K562 (cell line): ENCODE results near the gene CDC42EP1. TPM values are rescaled to one million over a fixed set of nuclear protein-coding genes. Genes with fewer than 3 reads are reported as not detected.

Experiments used
- ARID1B ChIP-seq: fragments of 450-650 bp; IDR thresholded peaks from 2 replicates; pipeline ENCODE4 v1.6.1; 2016; ENCODE audit warnings: antibody characterized with exemption, mild to moderate bottlenecking, inconsistent platforms
- ARNT ChIP-seq, 2 experiments: fragments of 450-650 bp; IDR thresholded peaks; 2 replicates each; pipeline ENCODE4 v1.6.1; 2016; ENCODE audit warnings: mild to moderate bottlenecking in 1 of 2
- ASH1L ChIP-seq: fragments of 450-650 bp; IDR thresholded peaks from 2 replicates; pipeline ENCODE4 v1.6.1; 2018; ENCODE audit warnings: borderline replicate concordance, mild to moderate bottlenecking, low read depth; ENCODE audit not compliant: partially characterized antibody
- ATF1 ChIP-seq, 2 experiments: fragments of 450-650 bp in 1 of 2; IDR thresholded peaks; 2 replicates each; pipeline ENCODE4 v1.6.1; 2016; ENCODE audit warnings: missing compliant biosample characterization in 1 of 2, missing genetic modification characterization in 1 of 2
- CHD2 ChIP-seq: IDR thresholded peaks from 2 replicates; pipeline ENCODE4 v1.6.1; 2011; ENCODE audit warnings: low read depth, low read length
- DACH1 ChIP-seq: fragments of 450-650 bp; IDR thresholded peaks from 2 replicates; pipeline ENCODE4 v1.6.1; 2018; ENCODE audit not compliant: partially characterized antibody
- EGR1 ChIP-seq: fragments of 450-650 bp; conservative IDR thresholded peaks from 2 replicates; pipeline ENCODE4 v1.6.1; 2017; ENCODE audit warnings: mild to moderate bottlenecking
- ESRRB ChIP-seq: fragments of 250-450 bp; sonication (Bioruptor Pico); IDR thresholded peaks from 2 replicates; pipeline ENCODE4 v1.5.0; 2020; ENCODE audit warnings: mild to moderate bottlenecking, moderate library complexity, borderline replicate concordance
- FOSL1 ChIP-seq: fragments of 200-800 bp; sonication (Bioruptor generic); conservative IDR thresholded peaks from 2 replicates; pipeline ENCODE4 v1.6.1; 2016; ENCODE audit warnings: missing genetic modification characterization, missing compliant biosample characterization
- FOXK2 ChIP-seq, 2 experiments: fragments of 450-650 bp; IDR thresholded peaks in 1 of 2; conservative IDR thresholded peaks in 1 of 2; 2 replicates each; pipeline ENCODE4 v1.6.1; 2016; ENCODE audit warnings: low read depth in 2 of 2, mild to moderate bottlenecking in 1 of 2
- GABPA ChIP-seq: fragments of 200-800 bp; sonication (Bioruptor generic); conservative IDR thresholded peaks from 2 replicates; pipeline ENCODE4 v1.6.1; 2016; ENCODE audit warnings: low read depth, missing genetic modification characterization, missing compliant biosample characterization
- MAX ChIP-seq: sonication (generic); formaldehyde crosslinking; IDR thresholded peaks from 2 replicates; pipeline ENCODE4 v1.9.0; 2022; ENCODE audit warnings: mild to moderate bottlenecking, missing genetic modification reagents
- MIER1 ChIP-seq: fragments of 450-650 bp; IDR thresholded peaks from 2 replicates; pipeline ENCODE4 v1.6.1; 2016; ENCODE audit warnings: antibody characterized with exemption, mild to moderate bottlenecking, low read depth
- NEUROD1 ChIP-seq: fragments of 150-350 bp; IDR thresholded peaks from 2 replicates; pipeline ENCODE4 v1.6.1; 2014; ENCODE audit warnings: borderline replicate concordance, low read length, low read depth; ENCODE audit not compliant: partially characterized antibody
- PRMT5 ChIP-seq: sonication (generic); formaldehyde crosslinking; IDR thresholded peaks from 2 replicates; pipeline ENCODE4 v1.5.0; 2020; ENCODE audit warnings: missing genetic modification reagents
- RBM39 ChIP-seq: fragments of 200-400 bp; formaldehyde crosslinking; optimal IDR thresholded peaks from 2 replicates; pipeline ENCODE3; 2018; ENCODE audit warnings: low read depth, low read length
- RNF2 ChIP-seq: sonication (generic); IDR thresholded peaks from 2 replicates; pipeline ENCODE4 v1.6.1; 2016
- STAT5A ChIP-seq: IDR thresholded peaks from 2 replicates; pipeline ENCODE4 v1.6.1; 2012; ENCODE audit warnings: low read length, inconsistent platforms, borderline replicate concordance
- TCF7 ChIP-seq: sonication (generic); IDR thresholded peaks from 2 replicates; pipeline ENCODE4 v1.6.1; 2016; ENCODE audit warnings: antibody characterized with exemption, borderline replicate concordance
- XRCC3 ChIP-seq: fragments of 450-650 bp; IDR thresholded peaks from 2 replicates; pipeline ENCODE4 v1.6.1; 2017; ENCODE audit warnings: mild to moderate bottlenecking, moderate library complexity
- ZBTB7A ChIP-seq: IDR thresholded peaks from 2 replicates; pipeline ENCODE4 v1.6.1; 2011; ENCODE audit warnings: low read depth, mild to moderate bottlenecking, low read length, moderate library complexity, borderline replicate concordance; ENCODE audit not compliant: control insufficient read depth
- polyA plus RNA-seq, 8 experiments: library from polyadenylated mRNA; depleted of rRNA in 4 of 8; stranded (reverse) in 5 of 8; unstranded in 3 of 8; fragments of >200 nt; fragmentation: Nextera tagmentation in 2 of 8; fragmentation: Illumina TruSeq in 1 of 8; extraction: Ambion mirVana in 2 of 8; extraction: Trizol in 1 of 8; gene quantifications; 2 replicates each; pipeline versions ENCODE4 v1.2.1 to v1.2.3, GENCODE V29; 2011 to 2014; ENCODE audit warnings: inconsistent platforms in 1 of 8, missing spikeins in 1 of 8
- total RNA-seq, 7 experiments: library from RNA; depleted of rRNA in 6 of 7; stranded (reverse); fragments of >200 nt in 6 of 7; fragmentation: Illumina TruSeq in 2 of 7; extraction: Trizol in 2 of 7; gene quantifications; 2 replicates each; pipeline versions ENCODE4 v1.2.1 to v1.2.3, GENCODE V29; 2011 to 2021; ENCODE audit warnings: low replicate concordance in 1 of 7
- TF ChIP-seq, protein P1 (sequence below): sonication (generic); formaldehyde crosslinking; IDR thresholded peaks from 2 replicates; pipeline ENCODE4 v1.8.0; 2022; ENCODE audit warnings: missing genetic modification reagents, mild to moderate bottlenecking, moderate library complexity, borderline replicate concordance
- TF ChIP-seq, protein P2 (sequence below): fragments of 450-650 bp; IDR thresholded peaks from 2 replicates; pipeline ENCODE4 v1.6.1; 2016; ENCODE audit warnings: antibody characterized with exemption
- TF ChIP-seq, protein P3 (sequence below): fragments of 450-650 bp; IDR thresholded peaks from 2 replicates; pipeline ENCODE4 v1.6.1; 2016; ENCODE audit warnings: borderline replicate concordance

Gene CDC42EP1
- total and polyA plus RNA-seq, 9 of the 15 experiments (the other 6 are each of a cell fraction or from before 2014, with no cell fraction given), result 0.67 to 70.2 (median 7.3) TPM

- TF ChIP-seq XRCC3, result no peak
- peak; percentile 90 for TF ChIP-seq NEUROD1
- TF ChIP-seq PRMT5 (CRISPR knock-in tag), result no peak
- TF ChIP-seq, protein P1, sequence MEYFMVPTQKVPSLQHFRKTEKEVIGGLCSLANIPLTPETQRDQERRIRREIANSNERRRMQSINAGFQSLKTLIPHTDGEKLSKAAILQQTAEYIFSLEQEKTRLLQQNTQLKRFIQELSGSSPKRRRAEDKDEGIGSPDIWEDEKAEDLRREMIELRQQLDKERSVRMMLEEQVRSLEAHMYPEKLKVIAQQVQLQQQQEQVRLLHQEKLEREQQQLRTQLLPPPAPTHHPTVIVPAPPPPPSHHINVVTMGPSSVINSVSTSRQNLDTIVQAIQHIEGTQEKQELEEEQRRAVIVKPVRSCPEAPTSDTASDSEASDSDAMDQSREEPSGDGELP (CRISPR knock-in tag), result peak; percentile 97
- TF ChIP-seq MIER1, result no peak
- TF ChIP-seq DACH1, result no peak
- TF ChIP-seq CHD2, result peak; percentile 93
- TF ChIP-seq ZBTB7A, result peak; percentile 97
- no peak for TF ChIP-seq ARNT (IDR thresholded peaks at IDR 0.05)
- TF ChIP-seq, protein P2, sequence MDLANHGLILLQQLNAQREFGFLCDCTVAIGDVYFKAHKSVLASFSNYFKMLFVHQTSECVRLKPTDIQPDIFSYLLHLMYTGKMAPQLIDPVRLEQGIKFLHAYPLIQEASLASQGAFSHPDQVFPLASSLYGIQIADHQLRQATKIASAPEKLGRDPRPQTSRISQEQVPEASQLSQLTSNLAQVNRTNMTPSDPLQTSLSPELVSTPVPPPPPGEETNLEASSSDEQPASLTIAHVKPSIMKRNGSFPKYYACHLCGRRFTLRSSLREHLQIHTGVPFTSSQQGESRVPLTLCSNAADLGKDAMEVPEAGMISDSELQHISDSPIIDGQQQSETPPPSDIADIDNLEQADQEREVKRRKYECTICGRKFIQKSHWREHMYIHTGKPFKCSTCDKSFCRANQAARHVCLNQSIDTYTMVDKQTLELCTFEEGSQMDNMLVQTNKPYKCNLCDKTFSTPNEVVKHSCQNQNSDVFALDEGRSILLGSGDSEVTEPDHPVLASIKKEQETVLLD, result peak; percentile 82; the same call in 1 of the 2 replicates
- TF ChIP-seq, protein P3, sequence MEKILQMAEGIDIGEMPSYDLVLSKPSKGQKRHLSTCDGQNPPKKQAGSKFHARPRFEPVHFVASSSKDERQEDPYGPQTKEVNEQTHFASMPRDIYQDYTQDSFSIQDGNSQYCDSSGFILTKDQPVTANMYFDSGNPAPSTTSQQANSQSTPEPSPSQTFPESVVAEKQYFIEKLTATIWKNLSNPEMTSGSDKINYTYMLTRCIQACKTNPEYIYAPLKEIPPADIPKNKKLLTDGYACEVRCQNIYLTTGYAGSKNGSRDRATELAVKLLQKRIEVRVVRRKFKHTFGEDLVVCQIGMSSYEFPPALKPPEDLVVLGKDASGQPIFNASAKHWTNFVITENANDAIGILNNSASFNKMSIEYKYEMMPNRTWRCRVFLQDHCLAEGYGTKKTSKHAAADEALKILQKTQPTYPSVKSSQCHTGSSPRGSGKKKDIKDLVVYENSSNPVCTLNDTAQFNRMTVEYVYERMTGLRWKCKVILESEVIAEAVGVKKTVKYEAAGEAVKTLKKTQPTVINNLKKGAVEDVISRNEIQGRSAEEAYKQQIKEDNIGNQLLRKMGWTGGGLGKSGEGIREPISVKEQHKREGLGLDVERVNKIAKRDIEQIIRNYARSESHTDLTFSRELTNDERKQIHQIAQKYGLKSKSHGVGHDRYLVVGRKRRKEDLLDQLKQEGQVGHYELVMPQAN, result peak; percentile 92; the same call in 1 of the 2 replicates
- TF ChIP-seq FOXK2 (conservative IDR thresholded peaks at IDR 0.05 in 1 of 2, IDR thresholded peaks at IDR 0.05 in 1 of 2; ENCODE audit: low read depth in 2 of 2), result peak; percentile 80 to 86
- peak; percentile 38; the same call in 1 of the 2 replicates for TF ChIP-seq ARID1B
- no peak for TF ChIP-seq ESRRB (CRISPR knock-in tag)
- TF ChIP-seq TCF7, result peak; percentile 13; the same call in 1 of the 2 replicates
- TF ChIP-seq RNF2, result peak; percentile 62; the same call in 1 of the 2 replicates
- peak; percentile 23; the same call in 1 of the 2 replicates for TF ChIP-seq ATF1 (CRISPR knock-in tag; IDR thresholded peaks at IDR 0.05)
- TF ChIP-seq ATF1 (tag; IDR thresholded peaks at IDR 0.05), result peak; percentile 96
- peak; percentile 34; the same call in 1 of the 2 replicates for TF ChIP-seq FOSL1 (tag)
- TF ChIP-seq ASH1L, result peak; percentile 15
- no peak for TF ChIP-seq STAT5A
- peak; percentile 97 for TF ChIP-seq GABPA (tag)
- TF ChIP-seq RBM39, result no peak
- TF ChIP-seq EGR1, result peak; percentile 69
- peak; percentile 98 for TF ChIP-seq MAX (CRISPR knock-in tag)
Measured at GRCh38 chr22:37608477-37609239, 48.4 kb downstream of the CDC42EP1 start, which contains the start of gene GGA1 (continued).
